SK-N-MC (cell line): ENCODE data around the gene GRIP1.

ENCODE experiments used
- EZH2 ChIP-seq: fragments of 200-600 bp; sonication (generic); IDR thresholded peaks from one replicate; pipeline ENCODE4 v1.6.1; 2017; ENCODE audit warnings: antibody characterized with exemption
- FOXP2 ChIP-seq: optimal IDR thresholded peaks from 2 replicates; pipeline ENCODE3; 2011; ENCODE audit warnings: mild to moderate bottlenecking, moderate library complexity; ENCODE audit not compliant: insufficient read depth; ENCODE audit errors: extremely low read length, control extremely low read depth
- POLR2AphosphoS5 ChIP-seq: IDR thresholded peaks from 2 replicates; pipeline ENCODE4 v1.6.1; 2012; ENCODE audit warnings: mild to moderate bottlenecking, low read depth, low read length, borderline replicate concordance

- no peak for TF ChIP-seq EZH2
- no peak for TF ChIP-seq POLR2AphosphoS5
- TF ChIP-seq FOXP2 = no peak
Measured at GRCh38 chr12:66617991-66618390, 60.9 kb downstream of the GRIP1 start.
